HG03354 (cell line): ENCODE results near the gene DESI1.
"Not testable (repeated sequence)": the region's sequence is repeated elsewhere in the genome, so short reads cannot be mapped to it uniquely, and the experiment has no call there.

ENCODE experiments used
- ATAC-seq: cut with Tn5 transposase; IDR thresholded peaks from one replicate; pipeline ENCODE4 v1.9.1; 2021; ENCODE audit warnings: mild to moderate bottlenecking; ENCODE audit not compliant: unreplicated experiment, poor library complexity, severe bottlenecking

Gene DESI1

DNA sequence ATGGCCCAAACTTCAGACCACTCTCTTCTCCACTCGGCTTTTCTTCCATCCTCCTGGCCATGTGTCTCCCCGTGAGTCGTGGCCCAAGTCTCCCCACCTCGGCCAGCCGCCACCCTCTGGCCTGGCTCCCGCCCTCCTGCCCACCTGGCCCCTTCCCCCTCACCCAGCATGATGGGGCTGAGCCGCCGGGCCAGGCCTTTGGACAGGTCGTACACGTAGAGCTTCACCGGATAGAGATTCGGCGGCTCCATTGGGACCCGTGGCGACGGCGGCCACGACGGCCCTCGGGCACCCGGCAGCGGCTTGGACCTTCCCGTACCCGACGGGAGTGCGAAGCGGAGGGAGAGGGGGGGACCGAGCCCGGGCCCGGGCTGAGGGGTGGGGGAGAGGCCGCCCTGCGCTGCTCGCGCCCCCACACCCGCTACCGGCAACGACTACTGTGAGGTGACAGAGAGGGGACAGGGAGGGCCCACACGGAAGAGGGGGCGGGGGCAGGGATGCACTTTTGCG is at the start of gene DESI1:
Gene DESI1 (minus strand): TSS at position 455 of the 510 bp plus-strand sequence. CDS start 204 bp downstream, at position 251.
- ATAC-seq: peak; percentile 28

DNA sequence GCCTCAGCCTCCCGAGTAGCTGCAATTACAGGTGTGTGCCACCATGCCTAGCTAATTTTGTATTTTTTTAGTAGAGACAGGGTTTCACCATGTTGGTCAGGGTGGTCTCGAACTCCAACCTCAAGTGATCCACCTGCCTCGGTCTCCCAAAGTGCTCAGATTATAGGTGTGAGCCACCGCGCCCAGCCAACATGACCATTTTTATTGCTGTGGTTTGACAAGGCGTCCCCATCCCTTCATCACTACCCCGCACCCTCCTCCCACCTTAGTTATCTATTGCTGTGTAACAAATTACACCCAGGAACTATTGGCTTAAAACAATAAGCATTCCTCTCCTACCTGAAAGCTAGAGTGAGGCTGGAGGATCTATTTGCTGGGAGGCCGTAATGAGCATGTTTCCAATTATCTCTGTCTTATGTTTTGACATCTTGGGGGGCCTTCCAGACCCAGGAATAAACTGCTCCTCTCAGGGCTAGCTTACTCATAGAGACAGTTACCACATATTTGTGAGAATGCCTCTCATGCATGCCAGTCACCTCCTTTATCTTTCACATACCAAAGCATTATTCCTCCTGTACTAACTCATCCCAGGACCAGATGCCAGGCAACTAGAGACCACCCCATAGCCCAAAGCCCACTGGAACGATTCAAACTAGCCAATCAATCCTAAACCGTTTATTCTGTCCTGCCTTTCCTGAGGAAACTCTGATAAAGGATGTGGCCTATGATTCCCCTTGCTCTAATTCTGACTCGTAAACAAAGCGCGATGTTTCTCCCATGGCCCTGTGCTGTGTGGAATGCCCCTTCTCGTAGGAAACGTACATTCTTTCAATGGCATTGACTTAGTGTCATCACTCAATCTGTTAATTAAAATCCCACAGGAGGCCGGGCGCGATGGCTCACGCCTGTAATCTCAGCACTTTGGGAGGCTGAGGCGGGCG is 48.4 kb upstream of the DESI1 start:
- no peak for ATAC-seq

DNA sequence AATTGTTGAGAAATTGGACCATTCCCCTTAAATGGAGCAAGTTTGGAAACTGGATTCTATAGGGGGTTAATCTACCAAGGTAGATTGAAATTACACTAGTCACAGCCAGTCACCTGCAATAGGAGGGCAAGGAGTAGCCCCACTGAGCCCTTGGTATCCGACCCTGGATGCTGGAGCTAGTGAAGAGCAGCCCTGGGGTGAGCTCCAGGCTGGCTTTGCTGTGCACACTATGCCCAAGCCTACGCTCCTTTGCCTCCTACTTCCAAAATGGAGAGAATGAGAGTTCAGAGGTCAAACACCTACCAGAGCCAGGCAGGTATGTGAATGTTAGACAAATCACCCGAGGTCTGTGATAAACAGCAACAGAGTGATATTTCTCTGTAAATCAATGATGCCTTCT is 44.1 kb upstream of the DESI1 start:
- ATAC-seq: no peak

DNA sequence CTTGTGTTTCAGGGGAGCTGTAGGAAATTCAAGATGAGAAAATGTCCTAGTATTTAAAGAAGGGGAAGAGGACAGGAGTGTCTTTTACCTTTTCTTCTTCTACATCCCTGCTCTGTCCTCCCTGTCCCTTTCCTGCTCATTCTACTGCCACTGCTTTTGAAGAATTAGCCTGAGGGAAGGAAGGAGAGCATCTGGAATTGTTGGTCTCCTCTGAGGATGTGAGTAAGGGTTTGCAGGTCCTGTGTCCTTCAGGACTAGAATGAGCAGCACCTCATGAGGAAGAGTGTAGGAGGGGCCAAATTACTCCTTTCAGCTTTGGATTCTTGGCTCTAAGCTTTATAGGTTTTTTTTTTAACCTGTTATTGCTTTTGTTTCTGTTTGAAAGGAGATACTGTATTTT is 43.6 kb upstream of the DESI1 start:
- ATAC-seq: no peak

DNA sequence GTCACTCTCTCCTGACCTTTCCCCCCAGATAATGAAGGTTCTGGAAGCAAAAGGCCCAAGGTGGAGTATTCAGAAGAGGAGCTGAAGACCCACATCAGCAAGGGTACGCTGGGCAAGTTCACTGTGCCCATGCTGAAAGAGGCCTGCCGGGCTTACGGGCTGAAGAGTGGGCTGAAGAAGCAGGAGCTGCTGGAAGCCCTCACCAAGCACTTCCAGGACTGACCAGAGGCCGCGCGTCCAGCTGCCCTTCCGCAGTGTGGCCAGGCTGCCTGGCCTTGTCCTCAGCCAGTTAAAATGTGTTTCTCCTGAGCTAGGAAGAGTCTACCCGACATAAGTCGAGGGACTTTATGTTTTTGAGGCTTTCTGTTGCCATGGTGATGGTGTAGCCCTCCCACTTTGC is 42.8 kb upstream of the DESI1 start:
- not testable (repeated sequence) for ATAC-seq

DNA sequence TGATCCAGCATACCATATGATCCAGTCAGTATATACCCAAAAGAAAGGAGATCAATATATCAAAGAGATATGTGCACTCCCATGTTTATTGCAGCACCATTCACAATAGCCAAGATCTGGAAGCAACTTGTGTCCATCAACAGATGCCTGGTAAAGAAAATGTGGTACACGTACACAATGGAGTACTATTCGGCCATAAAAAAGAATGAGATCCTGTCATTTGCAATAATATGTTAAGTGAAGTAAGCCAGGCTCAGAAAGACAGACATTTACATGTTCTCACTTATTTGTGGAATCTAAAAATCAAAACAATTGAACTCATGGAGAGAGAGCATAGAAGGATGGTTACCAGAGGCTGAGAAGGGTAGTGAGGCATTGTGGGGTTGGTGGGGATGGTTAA is 40.9 kb upstream of the DESI1 start:
- no peak for ATAC-seq

DNA sequence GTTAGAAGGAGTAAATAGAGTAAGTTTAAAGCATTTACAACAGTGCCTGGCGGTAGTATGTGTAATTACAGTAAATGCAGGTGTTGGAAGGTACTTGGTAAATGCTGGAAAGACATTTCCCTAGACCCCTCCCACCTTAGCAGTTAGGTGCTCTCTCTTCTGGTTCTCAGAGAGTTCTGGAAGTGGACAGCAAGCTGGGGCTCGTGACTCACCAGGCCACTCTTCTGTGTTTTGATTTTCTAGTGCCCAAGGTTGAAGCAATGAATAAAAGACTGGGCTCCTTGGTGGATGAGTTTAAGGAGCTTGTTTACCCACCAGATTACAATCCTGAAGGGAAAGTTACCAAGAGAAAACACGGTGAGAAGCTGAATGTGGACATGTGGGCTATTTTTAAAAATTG is 40.2 kb upstream of the DESI1 start:
- ATAC-seq: no peak

DNA sequence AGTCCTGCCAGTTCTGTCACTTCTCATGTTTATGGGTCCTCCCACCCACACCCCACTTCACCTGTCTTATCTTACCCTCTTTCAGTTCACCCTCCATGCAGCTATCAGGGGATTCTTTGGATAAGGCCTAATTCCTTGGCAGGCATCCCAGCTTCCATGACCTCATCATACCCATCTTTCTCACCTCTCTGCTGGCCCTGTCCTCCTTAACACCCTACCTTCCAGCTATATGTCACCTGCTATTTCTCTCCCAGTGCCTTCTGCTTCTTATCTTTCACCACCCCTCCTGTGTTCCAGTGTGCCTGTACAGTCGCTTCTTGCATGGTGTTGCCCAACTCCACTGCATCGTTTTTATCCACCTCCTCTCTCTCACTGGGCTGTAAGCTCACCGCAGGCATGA is 39.6 kb upstream of the DESI1 start:
- ATAC-seq: no peak

DNA sequence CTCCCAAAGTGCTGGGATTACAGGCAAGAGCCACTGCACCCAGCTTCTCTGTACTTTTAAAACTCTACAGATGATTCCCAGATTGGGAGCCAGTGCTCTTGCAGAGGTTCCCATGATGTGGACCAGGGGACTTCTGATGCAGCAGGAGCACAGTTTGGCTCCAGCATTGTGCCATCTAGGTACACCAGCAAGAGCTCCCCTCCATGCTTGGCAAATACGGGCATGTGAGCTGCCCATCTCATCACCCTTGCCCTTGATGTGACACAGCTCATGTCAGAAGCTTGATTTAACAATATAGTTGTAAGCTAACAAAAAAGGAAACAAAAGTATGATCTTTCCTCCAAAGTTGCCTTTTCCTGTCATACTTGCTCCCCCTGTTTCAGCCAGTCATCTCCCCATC is 39.1 kb upstream of the DESI1 start:
- no peak for ATAC-seq

DNA sequence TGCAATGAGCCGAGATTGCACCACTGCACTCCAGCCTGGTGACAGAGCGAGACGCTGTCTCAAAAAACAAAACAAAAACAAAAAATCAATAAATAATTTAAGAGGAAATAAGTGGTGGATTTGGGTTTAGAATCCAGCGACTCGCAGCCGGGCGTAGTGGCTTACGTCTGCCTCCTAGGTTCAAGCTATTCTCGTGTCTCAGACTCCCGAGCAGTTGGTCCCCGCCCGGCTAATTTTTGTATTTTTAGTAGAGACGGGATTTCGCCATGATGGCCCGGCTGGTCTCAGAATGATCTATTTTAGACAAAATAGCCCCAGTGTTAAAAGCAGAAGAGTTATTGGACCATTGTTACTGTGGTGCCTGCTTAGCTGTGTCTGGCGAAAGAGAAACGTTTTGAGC is 38.0 kb upstream of the DESI1 start:
- no peak for ATAC-seq

DNA sequence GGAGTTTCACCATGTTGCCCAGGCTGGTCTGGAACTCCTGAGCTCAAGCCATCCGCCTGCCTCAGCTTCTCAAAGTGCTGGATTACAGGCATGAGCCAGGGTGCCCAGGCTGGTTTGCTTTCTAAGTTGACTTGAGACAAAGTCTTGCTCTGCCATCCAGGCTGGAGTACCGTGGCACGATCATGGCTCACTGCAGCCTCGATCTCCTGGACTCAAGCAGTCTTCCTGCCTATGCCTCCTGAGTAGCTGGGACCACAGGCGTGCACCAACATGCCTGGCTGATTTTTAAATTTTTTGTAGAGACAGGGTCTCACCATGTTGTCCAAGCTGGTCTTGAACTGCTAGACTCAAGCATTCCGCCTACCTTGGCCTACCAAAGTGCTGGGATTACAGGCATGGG is 36.9 kb upstream of the DESI1 start:
- ATAC-seq: no peak

DNA sequence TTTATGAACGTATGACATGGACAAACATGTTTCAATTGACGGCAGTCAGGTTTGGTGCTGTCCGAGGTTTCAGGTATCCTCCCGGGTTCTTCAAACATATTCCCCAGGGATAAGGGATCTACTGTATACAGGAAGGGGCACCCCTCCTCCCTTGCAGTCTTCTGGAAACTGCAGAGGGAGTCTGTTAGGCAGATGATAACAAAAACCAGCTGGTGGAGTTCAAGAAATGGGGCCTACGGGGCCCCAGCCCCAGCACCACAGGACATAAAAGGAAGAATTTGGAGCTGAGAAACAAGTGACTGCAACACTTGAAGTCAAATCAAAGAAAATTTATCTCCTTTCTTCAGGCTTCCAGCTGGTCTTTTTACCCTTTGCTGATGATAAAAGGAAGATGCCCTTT is 35.7 kb upstream of the DESI1 start:
- ATAC-seq: no peak

DNA sequence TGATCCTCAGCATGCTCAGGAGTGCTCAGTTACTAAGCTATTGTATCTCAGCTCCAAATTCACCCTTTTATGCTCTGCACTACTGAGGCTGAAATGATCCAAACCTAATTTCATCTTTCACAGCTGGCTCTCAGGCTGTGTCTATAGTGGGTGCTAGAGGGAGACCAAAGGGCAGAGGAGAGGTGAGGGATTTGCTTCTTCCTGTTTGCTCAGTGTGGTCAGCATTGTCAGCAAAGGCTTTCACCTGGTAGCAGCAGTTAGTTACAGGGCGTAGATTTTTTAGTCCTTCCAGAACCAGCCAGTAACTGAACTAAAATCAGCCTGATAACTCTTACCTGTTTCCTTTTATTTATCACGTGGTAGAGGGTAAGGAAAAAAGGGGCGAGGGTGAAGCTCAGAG is 33.5 kb upstream of the DESI1 start:
- no peak for ATAC-seq

DNA sequence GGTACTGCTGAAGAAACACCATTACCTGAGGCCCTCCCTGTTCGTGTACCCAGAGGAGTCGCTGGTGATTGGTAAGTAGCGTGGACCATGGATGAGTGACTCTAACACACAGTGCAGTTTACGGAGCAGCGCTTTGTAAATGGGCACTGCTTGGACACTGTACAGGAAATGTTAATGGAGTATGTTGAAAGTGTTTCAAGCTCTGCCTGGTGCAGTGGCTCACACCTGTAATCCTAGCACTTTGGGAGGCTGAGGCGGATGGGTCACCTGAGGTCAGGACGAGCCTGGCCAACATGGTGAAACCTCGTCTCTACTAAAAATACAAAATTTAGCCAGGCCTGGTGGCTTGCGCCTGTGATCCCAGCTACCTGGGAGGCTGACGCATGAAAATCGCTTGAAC is 30.0 kb upstream of the DESI1 start:
- no peak for ATAC-seq

DNA sequence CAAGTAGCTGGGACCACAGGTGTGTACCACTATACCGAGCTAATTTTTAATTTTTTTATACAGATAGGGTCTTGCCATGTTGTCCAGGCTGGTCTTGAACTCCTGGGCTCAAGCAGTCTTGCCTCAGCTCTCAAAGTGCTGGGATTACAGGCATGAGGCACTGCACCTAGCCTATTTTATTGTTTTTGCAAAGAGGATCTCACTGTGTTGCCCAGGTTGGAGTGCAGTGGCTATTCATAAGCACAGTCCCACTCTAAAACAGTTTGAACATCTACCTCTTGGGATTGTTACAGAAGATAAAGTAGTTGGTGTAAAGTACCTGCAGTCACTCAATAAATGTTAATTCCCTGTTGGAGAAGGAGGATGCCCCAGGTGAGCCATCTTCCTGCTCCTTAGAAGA is 29.4 kb upstream of the DESI1 start:
- ATAC-seq: no peak

DNA sequence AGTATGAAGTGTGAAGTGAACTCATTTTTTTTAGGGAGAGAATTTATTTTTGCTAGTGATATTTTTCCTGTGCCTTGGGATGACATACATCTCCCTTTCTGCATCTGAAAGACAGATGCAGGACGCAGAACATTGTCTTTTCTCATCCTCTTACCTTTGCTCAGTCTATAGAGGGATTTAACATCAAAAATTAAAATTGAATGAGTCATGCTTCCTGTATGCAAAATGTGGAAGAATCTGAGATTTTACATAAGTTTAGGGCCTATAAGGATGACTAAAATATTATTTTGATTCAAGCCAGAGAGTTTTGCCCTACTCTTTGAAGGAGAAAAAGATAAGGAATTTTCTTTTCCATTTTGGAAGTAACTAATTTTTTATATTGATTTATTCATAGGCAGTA is 27.6 kb upstream of the DESI1 start:
- no peak for ATAC-seq

DNA sequence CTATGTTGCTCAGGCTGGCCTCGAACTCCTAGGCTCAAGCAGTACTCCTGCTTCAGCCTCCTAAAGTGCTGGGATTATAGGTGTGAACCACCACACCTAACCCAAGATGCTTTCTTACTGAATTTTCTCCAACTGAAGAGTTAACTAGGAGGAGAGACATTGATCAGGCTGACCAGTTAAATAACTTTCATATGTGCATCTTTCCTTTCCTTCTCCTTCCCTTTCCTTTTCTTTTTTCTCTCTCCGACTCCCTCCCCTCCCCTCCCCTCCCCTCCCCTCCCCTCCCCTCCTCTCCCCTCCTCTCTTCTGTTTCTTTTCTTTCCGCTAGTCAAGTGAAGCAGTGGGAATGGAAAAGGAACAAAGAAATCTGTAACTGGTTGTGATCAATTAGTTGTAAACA is 26.9 kb upstream of the DESI1 start:
- ATAC-seq: no peak

DNA sequence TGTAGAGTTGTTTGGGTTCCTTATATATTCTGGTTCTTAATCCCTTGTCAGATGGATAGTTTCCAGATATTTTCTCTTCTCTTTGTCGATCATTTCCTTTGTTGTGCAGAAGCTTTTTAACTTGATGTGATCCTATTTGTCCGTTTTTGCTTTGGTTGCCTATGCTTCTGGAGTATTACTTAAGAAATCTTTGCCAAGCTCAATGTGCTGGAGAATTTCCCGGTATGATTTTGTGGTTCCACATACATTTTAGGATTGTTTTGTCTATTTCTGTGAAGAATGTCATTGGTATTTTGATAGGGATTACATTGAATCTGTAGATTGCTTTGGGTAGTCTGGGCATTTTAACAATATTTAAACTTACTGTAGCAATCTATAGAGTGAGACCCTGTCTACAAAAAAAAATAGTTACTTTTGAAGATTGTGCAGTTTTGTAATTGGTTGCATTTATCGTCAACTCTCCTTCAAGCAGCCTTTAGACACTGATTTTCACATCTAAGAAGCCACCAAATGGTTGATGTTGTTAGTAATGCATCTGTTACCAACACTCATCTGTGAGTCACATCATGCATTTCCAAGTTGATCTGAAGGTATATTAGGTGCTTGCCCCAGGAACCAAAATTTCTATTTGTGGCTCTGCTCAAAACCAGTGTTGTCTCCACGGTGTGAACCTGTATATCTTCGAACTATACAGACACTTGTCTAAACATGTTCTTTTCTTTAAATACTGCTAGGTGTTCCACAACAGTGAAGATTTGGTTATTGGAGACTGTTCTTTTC is 21.7 kb upstream of the DESI1 start:
- no peak for ATAC-seq

DNA sequence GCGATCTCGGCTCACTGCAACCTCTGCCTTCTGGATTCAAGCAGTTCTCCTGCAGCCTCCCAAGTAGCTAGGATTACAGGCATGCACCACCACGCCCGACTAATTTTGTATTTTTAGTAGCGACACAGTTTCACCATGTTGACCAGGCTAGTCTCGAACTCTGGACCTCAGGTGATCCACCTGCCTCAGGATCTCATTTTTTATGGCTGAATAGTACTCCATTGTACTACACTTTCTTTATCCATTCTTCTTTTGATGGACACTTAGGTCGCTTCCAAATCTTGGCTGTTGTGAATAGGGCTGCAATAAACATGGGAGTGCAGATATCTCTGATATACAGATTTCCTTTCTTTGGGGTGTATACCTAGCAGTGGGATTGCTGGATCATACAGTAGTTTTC is 21.0 kb upstream of the DESI1 start:
- no peak for ATAC-seq

DNA sequence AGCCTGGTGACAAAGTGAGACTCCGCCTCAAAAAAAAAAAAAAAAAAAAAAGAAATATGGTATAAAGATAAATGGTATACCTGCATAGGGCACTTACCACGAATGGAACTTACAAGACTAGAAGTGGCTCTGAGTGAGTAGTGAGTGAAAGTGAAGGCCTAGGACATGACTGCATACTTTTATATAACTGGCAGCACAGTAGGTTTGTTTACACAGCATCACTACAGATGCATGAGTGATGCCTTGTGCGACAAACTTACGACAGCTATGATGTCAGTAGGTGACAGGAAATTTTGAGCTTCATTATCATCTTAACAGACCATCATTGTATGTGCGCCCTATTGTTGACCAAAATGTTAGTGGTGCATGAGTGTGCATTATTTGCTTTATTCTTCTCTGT is 17.9 kb upstream of the DESI1 start:
- no peak for ATAC-seq

DNA sequence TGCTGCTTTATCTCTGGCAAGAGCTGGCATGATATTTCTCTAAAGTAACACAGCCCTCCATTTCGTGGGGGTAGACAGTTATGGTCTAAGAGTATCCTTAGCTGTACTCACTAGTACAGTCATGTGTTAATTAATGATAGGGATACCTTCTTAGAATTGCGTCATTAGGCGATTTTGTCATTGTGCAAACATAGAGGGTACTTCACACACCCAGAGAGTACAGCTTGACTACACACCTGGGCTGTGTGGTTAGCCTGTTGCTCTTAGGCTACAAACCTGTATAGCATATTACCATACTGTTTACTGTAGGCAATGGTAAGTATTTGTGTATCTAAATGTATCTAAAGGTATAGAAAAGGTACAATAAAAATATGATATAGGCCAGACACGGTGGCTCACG is 17.3 kb upstream of the DESI1 start:
- no peak for ATAC-seq
